ENCODE results near the gene MDH2.
"Not testable (repeated sequence)": the region's sequence is repeated elsewhere in the genome, so short reads cannot be mapped to it uniquely, and the experiment has no call there.

MDH2 gene

GRCh38 chr7:76057813-76058145 lies 9.9 kb downstream of the MDH2 start:
- no peak overlapping the region for H2AFZ ChIP-seq (ENCODE audit: low read depth, low read length)
- no peak overlapping the region for H3K9ac ChIP-seq (ENCODE audit: low read length)
- peaks cover 40% of the 10 kb centered on the region for H3K79me2 ChIP-seq (ENCODE audit: low read length)
- H3K27me3 ChIP-seq (ENCODE audit: low read depth, low read length): no peaks in the 10 kb centered on the region
- no peak overlapping the region for H3K4me2 ChIP-seq (ENCODE audit: low read length)
- peaks cover 10% of the 10 kb centered on the region for H3K4me1 ChIP-seq (ENCODE audit: low read length)
- peaks cover 60% of the 10 kb centered on the region for H3K36me3 ChIP-seq (replicated peaks; ENCODE audit: low read depth, low read length)
- no peak for TF ChIP-seq EZH2phosphoT487 (IDR thresholded peaks at IDR 0.05; ENCODE audit: low read depth)
- no peak for TF ChIP-seq CTCF (IDR thresholded peaks at IDR 0.05; ENCODE audit: low read depth, low read length)
- H3K27ac ChIP-seq (ENCODE audit: low read length): no peak overlapping the region
- H4K20me1 ChIP-seq (ENCODE audit: insufficient read depth, low read length): peaks cover 11% of the 10 kb centered on the region
- H3K9me3 ChIP-seq (ENCODE audit: insufficient read depth, low read length): no peaks in the 10 kb centered on the region
- no peak overlapping the region for H3K4me3 ChIP-seq (ENCODE audit: low read length)

GRCh38 chr7:76058745-76059144 lies 10.8 kb downstream of the MDH2 start:
- H3K36me3 ChIP-seq (replicated peaks; ENCODE audit: low read depth, low read length): peaks cover 63% of the 10 kb centered on the region

GRCh38 chr7:76060842-76061241 lies 12.9 kb downstream of the MDH2 start:
- Histone ChIP-seq H3K36me3 (replicated peaks; ENCODE audit: low read depth, low read length) (peaks cover 77% of the 10 kb centered on the region), H3K4me1 (ENCODE audit: low read length) (no peaks in the 10 kb centered on the region), H3K27me3 (ENCODE audit: low read depth, low read length) (no peaks in the 10 kb centered on the region), H3K4me2 (ENCODE audit: low read length) (no peak overlapping the region), H3K4me3 (ENCODE audit: low read length) (no peak overlapping the region), H3K27ac (ENCODE audit: low read length) (no peak overlapping the region), H4K20me1 (ENCODE audit: insufficient read depth, low read length) (no peaks in the 10 kb centered on the region), H3K9ac (ENCODE audit: low read length) (no peak overlapping the region), H3K79me2 (ENCODE audit: low read length) (peaks cover 11% of the 10 kb centered on the region), H2AFZ (ENCODE audit: low read depth, low read length) (no peak overlapping the region), H3K9me3 (ENCODE audit: insufficient read depth, low read length) (no peaks in the 10 kb centered on the region)
- TF ChIP-seq EZH2phosphoT487 (IDR thresholded peaks at IDR 0.05; ENCODE audit: low read depth) (no peak), CTCF (IDR thresholded peaks at IDR 0.05; ENCODE audit: low read depth, low read length) (no peak)

More at GRCh38 chr7:76058745-76059144, 10.8 kb downstream of the MDH2 start:
- H3K9me3 ChIP-seq (ENCODE audit: insufficient read depth, low read length); H3K4me1 ChIP-seq (ENCODE audit: low read length); H3K4me3 ChIP-seq (ENCODE audit: low read length); H3K9ac ChIP-seq (ENCODE audit: low read length); H2AFZ ChIP-seq (ENCODE audit: low read depth, low read length); H3K27me3 ChIP-seq (ENCODE audit: low read depth, low read length); H3K4me2 ChIP-seq (ENCODE audit: low read length); H4K20me1 ChIP-seq (ENCODE audit: insufficient read depth, low read length); H3K27ac ChIP-seq (ENCODE audit: low read length): not testable (repeated sequence)
- H3K79me2 ChIP-seq (ENCODE audit: low read length): peaks cover 31% of the 10 kb centered on the region

GRCh38 chr7:76062254-76062653 lies 14.3 kb downstream of the MDH2 start:
- no peaks in the 10 kb centered on the region for H3K4me1 ChIP-seq (ENCODE audit: low read length)
- H3K9ac ChIP-seq (ENCODE audit: low read length): no peak overlapping the region
- no peak overlapping the region for H2AFZ ChIP-seq (ENCODE audit: low read depth, low read length)
- no peak overlapping the region for H3K27ac ChIP-seq (ENCODE audit: low read length)
- H4K20me1 ChIP-seq (ENCODE audit: insufficient read depth, low read length): no peaks in the 10 kb centered on the region
- TF ChIP-seq EZH2phosphoT487 (IDR thresholded peaks at IDR 0.05; ENCODE audit: low read depth) (no peak), CTCF (IDR thresholded peaks at IDR 0.05; ENCODE audit: low read depth, low read length) (no peak)
- H3K9me3 ChIP-seq (ENCODE audit: insufficient read depth, low read length): no peaks in the 10 kb centered on the region
- no peaks in the 10 kb centered on the region for H3K27me3 ChIP-seq (ENCODE audit: low read depth, low read length)
- peaks cover 81% of the 10 kb centered on the region for H3K36me3 ChIP-seq (replicated peaks; ENCODE audit: low read depth, low read length)
- H3K79me2 ChIP-seq (ENCODE audit: low read length): no peaks in the 10 kb centered on the region; the same call in 1 of the 2 replicates
- H3K4me3 ChIP-seq (ENCODE audit: low read length): no peak overlapping the region
- no peak overlapping the region for H3K4me2 ChIP-seq (ENCODE audit: low read length)

GRCh38 chr7:76063114-76063513 lies 15.2 kb downstream of the MDH2 start:
- H4K20me1 ChIP-seq (ENCODE audit: insufficient read depth, low read length): no peaks in the 10 kb centered on the region
- TF ChIP-seq EZH2phosphoT487 (IDR thresholded peaks at IDR 0.05; ENCODE audit: low read depth) (no peak), CTCF (IDR thresholded peaks at IDR 0.05; ENCODE audit: low read depth, low read length) (no peak)
- H2AFZ ChIP-seq (ENCODE audit: low read depth, low read length): no peak overlapping the region
- no peak overlapping the region for H3K9ac ChIP-seq (ENCODE audit: low read length)
- no peak overlapping the region for H3K4me2 ChIP-seq (ENCODE audit: low read length)
- H3K4me3 ChIP-seq (ENCODE audit: low read length): no peak overlapping the region
- H3K9me3 ChIP-seq (ENCODE audit: insufficient read depth, low read length): no peaks in the 10 kb centered on the region
- no peaks in the 10 kb centered on the region for H3K79me2 ChIP-seq (ENCODE audit: low read length)
- H3K27ac ChIP-seq (ENCODE audit: low read length): no peak overlapping the region
- H3K27me3 ChIP-seq (ENCODE audit: low read depth, low read length): no peaks in the 10 kb centered on the region
- no peaks in the 10 kb centered on the region for H3K4me1 ChIP-seq (ENCODE audit: low read length)
- H3K36me3 ChIP-seq (replicated peaks; ENCODE audit: low read depth, low read length): peaks cover 72% of the 10 kb centered on the region

Data from OCI-LY3 (cell line).